Stomach (tissue), 9 donors: ENCODE data around the gene FLYWCH1. TPM values are rescaled to one million over a fixed set of nuclear protein-coding genes. Genes with fewer than 3 reads are reported as not detected.
A peak's percentile ranks its signal among the peaks of the same experiment; 100 is the strongest.
"Not testable (repeated sequence)": the region's sequence is repeated elsewhere in the genome, so short reads cannot be mapped to it uniquely, and the experiment has no call there.

Experiments
- DNase-seq, 2 donors: peaks; one replicate each; pipeline versions ENCODE4 v3.0.0 to v3.0.0-alpha.2; 2013 to 2019
- H3K27ac ChIP-seq, 5 donors: fragments of 200-600 bp in 4 of 5; sonication (generic) in 4 of 5; one replicate each; pipeline ENCODE4 v1.5.1; 2013 to 2019; ENCODE audit warnings: mild to moderate bottlenecking in 1 of 5, moderate library complexity in 1 of 5
- H3K27me3 ChIP-seq, 3 donors: fragments of 200-600 bp; sonication (generic); one replicate each; pipeline ENCODE4 v1.5.1; 2017 to 2019; ENCODE audit warnings: mixed run types in 1 of 3
- H3K36me3 ChIP-seq, 4 donors: fragments of 200-600 bp; sonication (generic); 1 replicate in 3 of 4; 2 replicates in 1 of 4; pipeline ENCODE4 v1.5.1; 2016 to 2019
- H3K4me1 ChIP-seq, 4 donors: fragments of 200-600 bp; sonication (generic); one replicate each; pipeline ENCODE4 v1.5.1; 2016 to 2019
- H3K4me3 ChIP-seq, 4 donors: fragments of 200-600 bp; sonication (generic) in 3 of 4; one replicate each; pipeline ENCODE4 v1.5.1; 2016 to 2019; ENCODE audit warnings: mild to moderate bottlenecking in 1 of 4
- H3K9me3 ChIP-seq, 4 donors: fragments of 200-600 bp; sonication (generic); one replicate each; pipeline ENCODE4 v1.5.1; 2016 to 2019
- EP300 ChIP-seq: sonication (generic); formaldehyde crosslinking; IDR thresholded peaks from one replicate; pipeline ENCODE4 v1.6.1; 2017; ENCODE audit warnings: antibody characterized with exemption
- POLR2A ChIP-seq, 4 donors: fragments of 450-650 bp; IDR thresholded peaks; one replicate each; pipeline ENCODE4 v1.6.1; 2016; ENCODE audit warnings: antibody characterized with exemption in 4 of 4, control low read depth in 2 of 4, mild to moderate bottlenecking in 1 of 4, moderate library complexity in 1 of 4
- POLR2AphosphoS5 ChIP-seq, 3 donors: sonication (generic); formaldehyde crosslinking; IDR thresholded peaks; one replicate each; pipeline ENCODE4 v1.6.1; 2016; ENCODE audit warnings: antibody characterized with exemption in 3 of 3
- WGBS, 5 donors: extraction: QIAGEN DNeasy Blood & Tissue Kit in 3 of 5; methylation state at CpG; one replicate each; pipeline versions ENCODE4 v1.1.5 to v1.1.7; 2013 to 2018; 5-methylcytosine and 5-hydroxymethylcytosine counted together
- intact Hi-C: fragments of 100-400 bp; cut with DNase I; formaldehyde crosslinking; loops from one replicate; pipeline ENCODE4 v1.15.1; 2023; ENCODE audit warnings: low total_unique reads
- polyA plus RNA-seq, 3 donors: library from polyadenylated mRNA; stranded (reverse); fragments of 200-250 nt; gene quantifications; one replicate each; pipeline ENCODE4 v1.2.3, GENCODE V29; 2013
- total RNA-seq, 5 donors: library from RNA; depleted of rRNA; stranded (reverse); fragments of >200 nt; gene quantifications; one replicate each; pipeline versions ENCODE4 v1.1.0 to v1.2.3, GENCODE V29; 2014 to 2016
- TF ChIP-seq, protein P1 (sequence below), 7 experiments: fragments of 450-650 bp in 4 of 7; fragments of 200-600 bp in 3 of 7; sonication (generic) in 3 of 7; IDR thresholded peaks; one replicate each; pipeline ENCODE4 v1.5.1; 2016 to 2019; ENCODE audit warnings: antibody characterized with exemption in 7 of 7, control low read depth in 2 of 7, mild to moderate bottlenecking in 1 of 7
- donor health status: healthy with polysubstance abuse.
- donor health status: Bipolar disorder and iron deficiency.
- donor health status: healthy.

The FLYWCH1 gene
- total and polyA plus RNA-seq, 8 donors = 8.1 to 121 (median 17.6) TPM

DNA sequence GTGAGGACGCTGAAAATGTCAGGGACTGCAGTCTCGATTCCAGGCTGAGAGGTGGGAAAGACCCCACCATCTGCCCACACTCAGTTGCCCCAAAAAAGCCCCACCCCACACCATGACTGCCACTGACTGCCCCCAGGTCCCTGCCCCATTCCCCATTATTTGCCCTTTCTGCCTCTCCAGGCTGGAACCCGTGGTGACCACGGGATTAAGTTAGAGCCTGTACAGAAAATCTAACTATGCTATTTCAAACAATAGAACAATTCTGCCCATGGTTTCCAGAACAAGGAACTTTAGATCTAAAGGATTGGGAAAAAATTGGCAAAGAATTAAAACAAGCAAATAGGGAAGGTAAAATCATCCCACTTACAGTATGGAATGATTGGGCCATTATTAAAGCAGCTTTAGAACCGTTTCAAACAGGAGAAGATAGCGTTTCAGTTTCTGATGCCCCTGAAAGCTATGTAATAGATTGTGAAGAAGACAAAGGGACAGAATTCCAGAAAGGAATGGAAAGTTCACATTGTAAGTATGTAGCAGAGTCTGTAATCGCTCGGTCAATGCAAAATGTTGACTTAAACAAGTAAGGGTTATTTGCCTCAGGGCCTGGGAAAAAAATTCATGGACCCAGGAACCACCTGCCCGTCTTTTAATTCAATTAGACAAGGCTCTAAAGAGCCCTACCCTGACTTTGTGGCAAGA lies 14.4 kb downstream of the FLYWCH1 start:
- Histone ChIP-seq H3K9me3 (no peaks in the 10 kb centered on the region), H3K27me3 (no peaks in the 10 kb centered on the region), H3K27ac (peak overlapping the region in 1 of 5 donors; percentile 58), H3K36me3 (peaks cover 14 to 51% (median 47%) of the 10 kb centered on the region in 4 donors), H3K4me3 (no peak overlapping the region), H3K4me1 (peaks cover 0 to 18% (median 13%) of the 10 kb centered on the region in 4 donors)
- peak in 1 of 2 donors; percentile 35 for DNase-seq
- TF ChIP-seq POLR2AphosphoS5 (IDR thresholded peaks at IDR 0.05) (no peak), POLR2A (IDR thresholded peaks at IDR 0.05) (no peak), EP300 (no peak)
- TF ChIP-seq, protein P1, sequence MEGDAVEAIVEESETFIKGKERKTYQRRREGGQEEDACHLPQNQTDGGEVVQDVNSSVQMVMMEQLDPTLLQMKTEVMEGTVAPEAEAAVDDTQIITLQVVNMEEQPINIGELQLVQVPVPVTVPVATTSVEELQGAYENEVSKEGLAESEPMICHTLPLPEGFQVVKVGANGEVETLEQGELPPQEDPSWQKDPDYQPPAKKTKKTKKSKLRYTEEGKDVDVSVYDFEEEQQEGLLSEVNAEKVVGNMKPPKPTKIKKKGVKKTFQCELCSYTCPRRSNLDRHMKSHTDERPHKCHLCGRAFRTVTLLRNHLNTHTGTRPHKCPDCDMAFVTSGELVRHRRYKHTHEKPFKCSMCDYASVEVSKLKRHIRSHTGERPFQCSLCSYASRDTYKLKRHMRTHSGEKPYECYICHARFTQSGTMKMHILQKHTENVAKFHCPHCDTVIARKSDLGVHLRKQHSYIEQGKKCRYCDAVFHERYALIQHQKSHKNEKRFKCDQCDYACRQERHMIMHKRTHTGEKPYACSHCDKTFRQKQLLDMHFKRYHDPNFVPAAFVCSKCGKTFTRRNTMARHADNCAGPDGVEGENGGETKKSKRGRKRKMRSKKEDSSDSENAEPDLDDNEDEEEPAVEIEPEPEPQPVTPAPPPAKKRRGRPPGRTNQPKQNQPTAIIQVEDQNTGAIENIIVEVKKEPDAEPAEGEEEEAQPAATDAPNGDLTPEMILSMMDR (IDR thresholded peaks at IDR 0.05) = no peak
- 37 to 65% (median 43%) methylated on average over 9 of the region's 9 CpGs for WGBS, 5 donors
- intact Hi-C loops = no loop called here

DNA sequence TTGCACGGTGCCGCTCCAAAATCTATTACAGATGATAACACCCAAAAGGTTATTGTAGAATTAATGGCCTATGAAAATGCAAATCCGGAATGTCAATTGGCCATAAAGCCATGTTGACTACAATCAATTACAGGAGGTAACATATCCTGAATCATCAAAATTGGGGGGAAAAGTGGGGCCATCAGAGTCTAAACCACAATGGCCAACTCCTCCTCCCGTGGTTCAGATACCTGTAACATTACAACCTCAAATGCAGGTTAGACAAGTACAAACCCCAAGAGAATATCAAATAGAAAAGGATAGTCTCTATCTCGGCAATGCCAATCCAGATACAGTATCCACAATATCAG lies 14.9 kb downstream of the FLYWCH1 start:
- no peak for DNase-seq
- Histone ChIP-seq H3K27me3 (no peaks in the 10 kb centered on the region), H3K36me3 (peaks cover 14 to 51% (median 47%) of the 10 kb centered on the region in 4 donors), H3K27ac (peak overlapping the region in 3 of 5 donors; percentile 13 to 58 (median 35)), H3K9me3 (no peaks in the 10 kb centered on the region), H3K4me3 (peak overlapping the region in 1 of 4 donors; percentile 3), H3K4me1 (peaks cover 0 to 18% (median 13%) of the 10 kb centered on the region in 4 donors)
- TF ChIP-seq POLR2AphosphoS5 (IDR thresholded peaks at IDR 0.05) (no peak), POLR2A (IDR thresholded peaks at IDR 0.05) (no peak), EP300 (no peak)
- TF ChIP-seq, protein P1 (IDR thresholded peaks at IDR 0.05) = no peak
- WGBS, 5 donors = 35 to 59% (median 43%) methylated on average over 5 of the region's 5 CpGs
- intact Hi-C loops = no loop called here

DNA sequence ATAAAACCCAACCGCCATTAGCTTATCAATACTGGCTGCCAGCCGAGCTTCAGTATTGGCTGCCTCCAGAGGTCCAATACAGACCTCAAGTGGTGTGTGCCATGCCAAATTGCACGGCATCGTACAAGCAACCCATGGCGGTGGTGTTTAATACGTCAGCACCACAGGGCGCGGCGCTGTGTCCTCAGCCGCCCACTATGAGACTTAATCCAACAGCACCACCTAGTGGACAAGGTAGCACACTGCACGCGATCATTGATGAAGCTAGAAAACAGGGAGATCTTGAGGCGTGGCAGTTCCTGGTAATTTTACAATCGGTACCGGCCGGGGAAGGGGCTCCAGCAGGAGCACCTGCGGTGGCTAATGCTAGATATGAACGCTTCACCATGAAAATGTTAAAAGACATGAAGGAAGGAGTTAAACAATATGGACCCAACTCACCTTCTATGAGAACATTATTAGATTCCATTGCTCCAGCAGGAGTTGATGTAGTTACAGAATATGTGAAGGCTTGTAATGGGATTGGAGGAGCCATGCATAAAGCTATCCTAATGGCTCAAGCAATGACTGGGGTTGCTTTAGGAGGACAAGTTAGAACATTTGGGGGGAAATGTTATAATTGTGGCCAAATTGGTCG lies 15.4 kb downstream of the FLYWCH1 start:
- 4 to 8% (median 5%) methylated on average over 15 to 19 of the region's 19 CpGs for WGBS, 5 donors

GRCh38 chr16:2928151-2928550 lies 16.4 kb downstream of the FLYWCH1 start:
- Histone ChIP-seq H3K36me3 (peaks cover 20 to 47% (median 42%) of the 10 kb centered on the region in 4 donors), H3K4me1 (peaks cover 0 to 18% (median 13%) of the 10 kb centered on the region in 4 donors)
- DNase-seq, H3K9me3 ChIP-seq, H3K27ac ChIP-seq, intact Hi-C loops, H3K4me3 ChIP-seq, H3K27me3 ChIP-seq: not testable (repeated sequence)
- 74 to 89% (median 83%) methylated on average over 3 to 4 of the region's 4 CpGs for WGBS, 5 donors

More for the DNA sequence above, 15.4 kb downstream of the FLYWCH1 start:
- H3K27me3 ChIP-seq = no peaks in the 10 kb centered on the region
- peaks cover 14 to 48% (median 43%) of the 10 kb centered on the region in 4 donors for H3K36me3 ChIP-seq
- H3K9me3 ChIP-seq = no peaks in the 10 kb centered on the region
- peak in 2 of 3 donors; percentile 57 to 83 for TF ChIP-seq POLR2AphosphoS5 (IDR thresholded peaks at IDR 0.05)
- TF ChIP-seq, protein P1 (IDR thresholded peaks at IDR 0.05) = peak in 5 of 7 experiments; percentile 96 to 99 (median 96)
- no peak for TF ChIP-seq EP300
- no peak for TF ChIP-seq POLR2A (IDR thresholded peaks at IDR 0.05)
- peak overlapping the region in 3 of 5 donors; percentile 13 to 58 (median 35) for H3K27ac ChIP-seq
- peak overlapping the region in 1 of 4 donors; percentile 3 for H3K4me3 ChIP-seq
- peak; percentile 95 to 96 for DNase-seq
- H3K4me1 ChIP-seq = peaks cover 0 to 18% (median 13%) of the 10 kb centered on the region in 4 donors
- intact Hi-C loops = no loop called here
